ENCODE data around the gene HK1.
A peak's percentile ranks its signal among the peaks of the same experiment; 100 is the strongest.

Gene HK1

DNA sequence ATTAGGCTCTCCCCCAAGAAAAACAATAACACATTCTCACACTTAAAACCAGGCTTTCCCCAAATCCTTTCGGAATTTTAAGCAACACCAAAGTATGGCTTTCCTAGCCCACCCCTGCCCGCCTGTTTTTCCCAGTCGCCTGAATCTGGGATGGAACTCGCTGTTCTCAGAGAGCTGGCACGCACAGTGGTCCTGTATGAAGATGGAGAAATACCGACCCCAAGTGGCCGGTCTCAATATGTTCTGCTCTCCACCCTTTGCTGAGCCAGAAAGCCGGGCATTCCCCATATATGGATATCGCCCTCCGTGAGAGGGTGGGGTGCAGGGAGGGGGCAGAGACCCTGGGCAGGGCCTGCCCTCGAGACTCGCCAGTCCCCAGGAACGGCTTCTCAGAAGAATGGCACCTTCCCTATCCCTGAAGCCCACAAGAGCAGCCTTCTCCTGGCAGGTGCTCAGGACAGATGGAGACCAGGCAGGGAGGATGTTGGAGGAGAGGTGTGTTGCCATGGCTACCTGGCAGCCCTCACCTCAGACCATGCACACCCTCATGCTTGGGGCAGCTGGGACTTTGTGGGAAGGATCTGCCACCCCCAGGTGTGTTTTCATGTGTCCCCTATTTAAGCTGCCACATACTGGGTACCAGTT is 135.0 kb downstream of the HK1 start:
- no peaks in the 10 kb centered on the region for H3K27me3 ChIP-seq (ENCODE audit: control insufficient read depth in 1 of 2, insufficient read depth in 2 of 2, low read length in 2 of 2)
- peak overlapping the region; percentile 54 to 71 for H3K9ac ChIP-seq (ENCODE audit: low read length in 2 of 2)
- H3K4me1 ChIP-seq (ENCODE audit: control insufficient read depth, insufficient read depth, low read length) = peaks cover 52% of the 10 kb centered on the region
- peaks cover 0 to 8% of the 10 kb centered on the region in 2 donors for H3K36me3 ChIP-seq (ENCODE audit: control insufficient read depth in 2 of 2, insufficient read depth in 2 of 2, low read length in 2 of 2)
- peak overlapping the region; percentile 92 for H3K27ac ChIP-seq (ENCODE audit: low read length)
- H3K9me3 ChIP-seq (ENCODE audit: control insufficient read depth in 2 of 2, low read length in 2 of 2) = no peaks in the 10 kb centered on the region
- H3K4me3 ChIP-seq (ENCODE audit: low read length in 2 of 2) = peak overlapping the region; percentile 55 to 95

DNA sequence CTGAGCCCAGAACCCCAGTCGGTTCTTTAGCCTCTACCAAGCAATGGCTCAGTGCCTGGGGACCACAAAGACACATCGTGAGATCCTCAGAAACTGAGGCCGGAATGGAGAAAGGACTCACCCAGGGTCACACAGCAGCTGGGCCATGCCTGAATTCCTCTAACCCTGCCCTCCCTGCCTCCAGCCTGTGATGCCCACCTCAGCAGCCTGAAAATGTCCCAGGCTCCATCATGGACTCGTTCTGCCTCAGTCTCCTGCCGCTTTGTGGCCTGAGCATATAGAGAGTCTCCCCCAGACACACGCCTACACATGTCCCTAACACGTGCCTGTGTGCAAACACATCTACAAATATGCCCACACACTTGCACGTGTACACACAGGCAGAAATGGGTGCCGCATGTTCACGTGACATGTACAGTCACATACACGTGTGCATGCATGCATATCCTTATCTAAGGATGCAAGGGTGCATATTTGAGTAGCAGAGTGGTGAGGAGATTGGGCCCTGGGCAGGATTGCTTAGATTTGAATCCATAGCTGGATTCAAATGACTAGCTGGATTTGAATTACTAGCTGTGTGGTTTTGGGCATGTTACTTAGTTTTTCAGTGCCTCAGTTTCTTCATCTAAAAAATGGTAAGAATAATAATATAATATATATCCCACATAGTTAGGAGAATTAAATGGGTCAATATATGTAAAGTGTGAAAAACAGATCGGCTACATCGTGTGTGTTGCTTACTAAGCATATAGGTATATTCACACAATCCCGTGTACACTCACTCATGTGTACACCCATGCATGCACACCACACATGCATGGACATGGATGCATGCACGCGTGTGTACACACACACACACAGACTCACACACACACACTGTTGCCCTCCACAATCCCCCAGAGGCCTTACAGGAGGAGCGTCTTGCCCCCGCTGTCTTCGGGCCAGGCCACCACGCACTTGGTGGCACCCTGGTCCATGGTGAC is 136.0 kb downstream of the HK1 start:
- H3K4me3 ChIP-seq (ENCODE audit: low read length in 2 of 2) = peak overlapping the region; percentile 72 to 95
- peak overlapping the region; percentile 69 to 90 for H3K9ac ChIP-seq (ENCODE audit: low read length in 2 of 2)
- peaks cover 0 to 8% of the 10 kb centered on the region in 2 donors for H3K36me3 ChIP-seq (ENCODE audit: control insufficient read depth in 2 of 2, insufficient read depth in 2 of 2, low read length in 2 of 2)
- peaks cover 54% of the 10 kb centered on the region for H3K4me1 ChIP-seq (ENCODE audit: control insufficient read depth, insufficient read depth, low read length)
- peak overlapping the region; percentile 92 for H3K27ac ChIP-seq (ENCODE audit: low read length)
- no peaks in the 10 kb centered on the region for H3K9me3 ChIP-seq (ENCODE audit: control insufficient read depth in 2 of 2, low read length in 2 of 2)
- H3K27me3 ChIP-seq (ENCODE audit: control insufficient read depth in 1 of 2, insufficient read depth in 2 of 2, low read length in 2 of 2) = no peaks in the 10 kb centered on the region

DNA sequence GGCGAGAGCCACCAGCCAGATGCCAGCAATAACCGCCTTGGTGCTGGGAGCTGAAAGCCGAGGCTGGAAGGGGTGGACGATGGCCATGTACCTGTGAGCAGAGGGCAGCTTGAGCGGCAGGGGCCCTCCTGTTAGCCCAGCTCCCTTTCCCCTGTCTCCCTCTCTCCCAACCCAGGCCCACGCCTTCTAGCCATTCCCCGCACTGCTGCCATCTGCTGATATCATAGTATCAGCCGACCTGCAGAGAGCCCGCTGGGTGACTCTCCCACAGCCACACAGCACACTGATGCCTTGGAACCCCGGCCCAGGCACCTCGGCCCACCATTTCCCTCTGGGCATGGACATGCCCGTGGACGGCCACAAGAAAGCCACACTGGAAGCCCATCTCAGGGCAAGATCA is 136.8 kb downstream of the HK1 start:
- H3K9ac ChIP-seq (ENCODE audit: low read length in 2 of 2) = peak overlapping the region; percentile 69 to 90
- H3K9me3 ChIP-seq (ENCODE audit: control insufficient read depth in 2 of 2, low read length in 2 of 2) = no peaks in the 10 kb centered on the region
- peak overlapping the region; percentile 72 to 95 for H3K4me3 ChIP-seq (ENCODE audit: low read length in 2 of 2)
- no peaks in the 10 kb centered on the region for H3K27me3 ChIP-seq (ENCODE audit: control insufficient read depth in 1 of 2, insufficient read depth in 2 of 2, low read length in 2 of 2)
- H3K27ac ChIP-seq (ENCODE audit: low read length) = peak overlapping the region; percentile 92
- H3K4me1 ChIP-seq (ENCODE audit: control insufficient read depth, insufficient read depth, low read length) = peaks cover 58% of the 10 kb centered on the region
- H3K36me3 ChIP-seq (ENCODE audit: control insufficient read depth in 2 of 2, insufficient read depth in 2 of 2, low read length in 2 of 2) = peaks cover 0 to 6% of the 10 kb centered on the region in 2 donors

DNA sequence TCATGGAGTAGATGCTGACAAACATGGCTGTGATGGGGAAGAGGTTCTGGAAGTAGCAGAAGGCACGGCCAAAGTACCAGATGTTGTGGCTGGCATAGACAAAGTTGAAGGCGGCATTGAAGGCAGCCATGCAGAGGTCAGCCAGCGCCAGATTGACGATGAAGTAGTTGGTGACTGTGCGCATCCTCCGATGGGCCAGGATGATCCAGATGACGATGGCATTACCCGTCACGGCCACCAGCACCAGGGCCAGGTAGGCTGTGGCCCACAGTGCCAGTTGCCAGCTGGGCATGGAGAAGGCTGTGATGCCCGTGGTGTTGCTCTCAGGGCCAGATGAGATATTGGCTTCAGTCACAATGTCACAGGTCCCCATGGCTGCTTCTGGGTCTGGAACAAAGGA is 137.7 kb downstream of the HK1 start:
- Histone ChIP-seq H3K27ac (ENCODE audit: low read length) (peak overlapping the region; percentile 92), H3K9me3 (ENCODE audit: control insufficient read depth in 2 of 2, low read length in 2 of 2) (no peaks in the 10 kb centered on the region), H3K4me3 (ENCODE audit: low read length in 2 of 2) (peak overlapping the region; percentile 72 to 95), H3K36me3 (ENCODE audit: control insufficient read depth in 2 of 2, insufficient read depth in 2 of 2, low read length in 2 of 2) (peaks cover 0 to 5% of the 10 kb centered on the region in 2 donors), H3K27me3 (ENCODE audit: control insufficient read depth in 1 of 2, insufficient read depth in 2 of 2, low read length in 2 of 2) (no peaks in the 10 kb centered on the region), H3K4me1 (ENCODE audit: control insufficient read depth, insufficient read depth, low read length) (peaks cover 53% of the 10 kb centered on the region), H3K9ac (ENCODE audit: low read length in 2 of 2) (peak overlapping the region; percentile 69 to 90)

DNA sequence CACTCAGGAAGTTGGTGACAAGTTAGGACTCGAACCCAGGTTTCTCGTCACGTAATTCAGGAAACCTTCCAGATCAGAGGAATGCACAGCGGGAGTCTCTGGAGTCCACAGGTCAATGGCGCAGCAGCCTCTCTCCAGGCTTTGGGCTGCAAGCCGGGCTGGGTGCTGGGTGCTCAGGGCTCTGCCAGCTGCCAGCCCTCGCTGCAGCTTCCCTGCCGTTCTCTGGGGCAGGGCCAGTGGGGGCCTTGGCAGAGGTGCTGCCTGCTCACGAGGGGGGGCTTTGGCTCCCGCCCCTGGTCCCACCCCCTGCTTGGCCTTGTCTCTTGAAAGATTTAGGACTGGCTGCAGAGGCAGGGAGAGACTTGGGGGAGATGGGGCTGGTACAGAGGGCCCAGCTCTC is 138.4 kb downstream of the HK1 start, which contains the start of gene TACR2:
TACR2 (minus strand) TSS at position 224 of the 400 bp plus-strand sequence. CDS start 595 bp downstream, outside the sequence.
- peaks cover 0 to 5% of the 10 kb centered on the region in 2 donors for H3K36me3 ChIP-seq (ENCODE audit: control insufficient read depth in 2 of 2, insufficient read depth in 2 of 2, low read length in 2 of 2)
- H3K27ac ChIP-seq (ENCODE audit: low read length) = peak within 1 kb of the TSS; percentile 92
- no peaks in the 10 kb centered on the region for H3K27me3 ChIP-seq (ENCODE audit: control insufficient read depth in 1 of 2, insufficient read depth in 2 of 2, low read length in 2 of 2)
- no peaks in the 10 kb centered on the region for H3K9me3 ChIP-seq (ENCODE audit: control insufficient read depth in 2 of 2, low read length in 2 of 2)
- peak within 1 kb of the TSS; percentile 69 to 90 for H3K9ac ChIP-seq (ENCODE audit: low read length in 2 of 2)
- H3K4me1 ChIP-seq (ENCODE audit: control insufficient read depth, insufficient read depth, low read length) = peaks cover 53% of the 10 kb centered on the region
- H3K4me3 ChIP-seq (ENCODE audit: low read length in 2 of 2) = peak within 1 kb of the TSS; percentile 72 to 95

DNA sequence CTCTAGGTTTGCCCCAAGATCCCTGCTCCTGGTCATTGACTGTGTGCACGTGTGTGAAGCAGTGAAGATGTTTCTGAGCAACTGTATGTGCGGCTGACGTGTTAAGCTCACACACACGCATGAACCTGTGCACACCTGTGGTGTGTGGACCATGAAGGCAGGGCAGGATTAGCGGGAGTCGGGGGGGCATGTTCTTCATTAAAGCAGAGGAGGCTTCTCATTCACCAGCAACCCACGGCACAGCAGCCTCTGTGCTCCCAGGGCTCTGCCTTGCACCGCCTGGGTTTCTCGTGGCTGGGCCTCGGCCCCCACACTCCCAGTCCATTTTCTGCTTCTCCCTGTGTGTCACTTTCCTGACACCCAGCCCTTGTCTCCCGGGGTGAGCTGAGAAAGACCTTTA is 139.2 kb downstream of the HK1 start:
- Histone ChIP-seq H3K36me3 (ENCODE audit: control insufficient read depth in 2 of 2, insufficient read depth in 2 of 2, low read length in 2 of 2) (peaks cover 0 to 5% of the 10 kb centered on the region in 2 donors), H3K27me3 (ENCODE audit: control insufficient read depth in 1 of 2, insufficient read depth in 2 of 2, low read length in 2 of 2) (no peaks in the 10 kb centered on the region), H3K27ac (ENCODE audit: low read length) (peak overlapping the region; percentile 92), H3K4me3 (ENCODE audit: low read length in 2 of 2) (peak overlapping the region; percentile 72 to 95), H3K9me3 (ENCODE audit: control insufficient read depth in 2 of 2, low read length in 2 of 2) (no peaks in the 10 kb centered on the region), H3K4me1 (ENCODE audit: control insufficient read depth, insufficient read depth, low read length) (peaks cover 56% of the 10 kb centered on the region), H3K9ac (ENCODE audit: low read length in 2 of 2) (peak overlapping the region; percentile 69 to 80)

DNA sequence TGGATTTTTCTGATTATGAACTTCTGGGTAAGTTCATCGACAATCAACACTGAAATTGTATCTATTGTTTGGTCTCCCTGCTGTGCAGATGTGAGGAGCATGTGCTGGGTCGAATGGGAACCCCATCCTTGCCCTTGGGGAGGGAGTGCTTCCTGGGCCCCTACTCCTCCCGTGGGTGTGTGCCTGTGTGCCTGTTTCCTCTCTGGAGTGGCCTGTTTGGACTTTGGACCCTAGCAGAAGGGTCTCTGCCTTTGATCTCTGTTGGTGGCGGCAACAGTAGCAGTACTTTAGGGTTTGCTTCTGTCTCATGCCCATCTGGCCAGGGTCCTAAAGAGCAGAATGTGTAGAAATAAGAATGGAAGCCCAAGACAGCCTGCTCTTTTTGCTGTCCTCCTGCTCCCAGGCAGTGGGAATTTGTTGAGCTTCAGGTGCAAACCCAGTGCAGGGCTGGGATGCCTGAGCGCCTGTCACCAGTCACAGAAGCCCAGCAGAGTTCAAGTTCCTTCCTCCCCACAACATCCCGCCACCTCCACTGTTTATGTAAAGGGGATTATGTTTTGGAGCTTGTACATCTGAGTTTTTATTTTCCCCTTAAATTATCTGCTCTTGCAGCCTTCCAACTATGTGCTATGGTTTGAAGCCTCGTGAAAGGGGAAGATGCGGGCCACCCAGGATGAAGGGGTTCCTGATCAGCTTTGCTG is 139.9 kb downstream of the HK1 start:
- H3K9me3 ChIP-seq (ENCODE audit: control insufficient read depth in 2 of 2, low read length in 2 of 2) = no peaks in the 10 kb centered on the region
- peak overlapping the region; percentile 72 to 95 for H3K4me3 ChIP-seq (ENCODE audit: low read length in 2 of 2)
- H3K27me3 ChIP-seq (ENCODE audit: control insufficient read depth in 1 of 2, insufficient read depth in 2 of 2, low read length in 2 of 2) = no peaks in the 10 kb centered on the region
- peak overlapping the region; percentile 69 to 80 for H3K9ac ChIP-seq (ENCODE audit: low read length in 2 of 2)
- H3K36me3 ChIP-seq (ENCODE audit: control insufficient read depth in 2 of 2, insufficient read depth in 2 of 2, low read length in 2 of 2) = peaks cover 0 to 5% of the 10 kb centered on the region in 2 donors
- H3K27ac ChIP-seq (ENCODE audit: low read length) = peak overlapping the region; percentile 92
- peaks cover 54% of the 10 kb centered on the region for H3K4me1 ChIP-seq (ENCODE audit: control insufficient read depth, insufficient read depth, low read length)

DNA sequence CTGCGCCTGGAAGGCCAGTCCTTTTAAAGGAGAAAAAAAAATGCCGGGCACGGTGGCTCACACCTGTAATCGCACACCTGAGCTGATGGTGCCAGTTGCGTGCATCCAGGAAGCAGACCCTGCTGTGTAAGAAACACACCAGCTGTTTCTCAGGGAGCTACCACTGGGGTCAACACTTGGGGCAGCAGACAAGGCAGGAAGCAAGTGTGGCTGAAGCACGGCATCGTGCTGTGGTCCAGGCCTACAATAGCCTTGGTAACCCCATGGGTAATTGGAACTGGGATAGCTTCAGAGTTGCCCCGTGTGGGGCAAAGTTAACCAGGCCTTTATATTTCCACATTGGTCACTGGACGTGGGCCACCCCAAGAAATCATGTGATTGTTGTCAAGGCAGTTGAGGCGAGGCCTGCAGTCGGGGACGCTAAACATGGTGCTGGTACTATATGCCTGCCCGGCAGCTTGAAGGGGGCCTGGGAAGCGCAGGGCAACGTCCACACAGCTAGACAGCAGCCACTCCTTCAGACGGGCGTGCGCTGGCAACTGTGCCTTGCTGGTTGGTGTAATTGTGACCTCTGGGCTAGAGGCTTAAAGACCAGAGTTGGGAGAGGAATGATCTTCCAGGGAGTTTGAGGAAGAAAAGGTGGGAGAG is 140.9 kb downstream of the HK1 start:
- Histone ChIP-seq H3K9me3 (ENCODE audit: control insufficient read depth in 2 of 2, low read length in 2 of 2) (no peaks in the 10 kb centered on the region), H3K36me3 (ENCODE audit: control insufficient read depth in 2 of 2, insufficient read depth in 2 of 2, low read length in 2 of 2) (no peaks in the 10 kb centered on the region), H3K27ac (ENCODE audit: low read length) (peak overlapping the region; percentile 92), H3K9ac (ENCODE audit: low read length in 2 of 2) (no peak overlapping the region), H3K4me1 (ENCODE audit: control insufficient read depth, insufficient read depth, low read length) (peaks cover 52% of the 10 kb centered on the region), H3K4me3 (ENCODE audit: low read length in 2 of 2) (peak overlapping the region in 1 of 2 donors; percentile 54), H3K27me3 (ENCODE audit: control insufficient read depth in 1 of 2, insufficient read depth in 2 of 2, low read length in 2 of 2) (no peaks in the 10 kb centered on the region)

DNA sequence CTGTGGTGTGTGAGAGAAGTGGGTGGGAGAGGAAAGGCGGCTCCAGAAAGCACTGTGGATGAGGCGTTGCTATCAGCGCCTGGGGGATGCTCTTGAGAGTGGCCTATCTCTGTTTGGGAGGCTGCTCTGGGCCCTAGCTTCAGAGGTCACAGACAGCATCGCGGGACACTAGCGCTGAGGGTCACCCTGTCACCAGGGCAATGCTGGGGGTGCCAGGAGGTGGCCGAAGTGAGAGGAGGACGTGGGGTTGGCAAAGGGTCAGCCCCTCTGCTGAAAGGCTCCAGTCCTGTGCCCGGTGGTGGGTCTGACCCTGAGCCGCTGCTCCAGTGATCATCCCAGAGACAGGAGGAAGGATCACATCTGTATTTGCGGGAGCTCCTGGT is 141.4 kb downstream of the HK1 start:
- peak overlapping the region in 1 of 2 donors; percentile 21 for H3K9ac ChIP-seq (ENCODE audit: low read length in 2 of 2)
- H3K4me1 ChIP-seq (ENCODE audit: control insufficient read depth, insufficient read depth, low read length) = peaks cover 50% of the 10 kb centered on the region
- H3K36me3 ChIP-seq (ENCODE audit: control insufficient read depth in 2 of 2, insufficient read depth in 2 of 2, low read length in 2 of 2) = no peaks in the 10 kb centered on the region
- H3K9me3 ChIP-seq (ENCODE audit: control insufficient read depth in 2 of 2, low read length in 2 of 2) = no peaks in the 10 kb centered on the region
- H3K27ac ChIP-seq (ENCODE audit: low read length) = peak overlapping the region; percentile 92
- peak overlapping the region in 1 of 2 donors; percentile 54 for H3K4me3 ChIP-seq (ENCODE audit: low read length in 2 of 2)
- no peaks in the 10 kb centered on the region for H3K27me3 ChIP-seq (ENCODE audit: control insufficient read depth in 1 of 2, insufficient read depth in 2 of 2, low read length in 2 of 2)
